H1 (cell line): ENCODE data around the gene SMTNL2. TPM values are rescaled to one million over a fixed set of nuclear protein-coding genes. Genes with fewer than 3 reads are reported as not detected.
"Not testable (repeated sequence)": the region's sequence is repeated elsewhere in the genome, so short reads cannot be mapped to it uniquely, and the experiment has no call there.

Experiments
- CTCF ChIA-PET: fragments of 300-600 bp; sonication (Branson Sonifier 250); formaldehyde crosslinking; loops from one replicate; lab custom pipeline; 2021; ENCODE audit not compliant: partially characterized antibody; lab: Charles Lee
- POLR2A ChIA-PET: fragments of 300-600 bp; sonication (Branson Sonifier 250); formaldehyde crosslinking; loops from one replicate; lab custom pipeline; 2021; ENCODE audit warnings: inconsistent platforms; ENCODE audit not compliant: partially characterized antibody; lab: Charles Lee
- DNase-seq, 2 experiments: peaks; one replicate each; pipeline versions ENCODE4 v3.0.0 to v3.0.0-alpha.2; 2010 to 2022; ENCODE audit warnings: low spot score in 2 of 2, low read depth in 1 of 2, mixed read lengths in 1 of 2
- FAIRE-seq: peaks from 2 replicates; lab custom pipeline; 2011; peaks lifted over from hg19 to GRCh38; lab: Jason Lieb, UNC
- H2AFZ ChIP-seq: 2 replicates; pipeline ENCODE4 v1.8.1; 2012; ENCODE audit warnings: low read length, inconsistent platforms
- H2AK5ac ChIP-seq: 2 replicates; pipeline ENCODE4 v1.6.1; 2013; ENCODE audit warnings: low read depth, low read length
- H2BK120ac ChIP-seq: replicated peaks from 2 replicates; pipeline ENCODE3; 2013; ENCODE audit warnings: low read depth, low read length, inconsistent platforms
- H2BK12ac ChIP-seq: 2 replicates; pipeline ENCODE4 v1.6.1; 2013; ENCODE audit warnings: low read depth, low read length
- H2BK15ac ChIP-seq: 2 replicates; pipeline ENCODE4 v1.6.1; 2013; ENCODE audit warnings: low read length
- H2BK20ac ChIP-seq: 2 replicates; pipeline ENCODE4 v1.6.1; 2013; ENCODE audit warnings: low read length
- H2BK5ac ChIP-seq: 2 replicates; pipeline ENCODE4 v1.6.1; 2013; ENCODE audit warnings: low read depth, low read length
- H3K14ac ChIP-seq: 2 replicates; pipeline ENCODE4 v1.6.1; 2013; ENCODE audit warnings: inconsistent platforms; ENCODE audit not compliant: insufficient read length
- H3K18ac ChIP-seq: 2 replicates; pipeline ENCODE4 v1.6.1; 2013; ENCODE audit warnings: low read length; ENCODE audit errors: extremely low read depth
- H3K23ac ChIP-seq: 2 replicates; pipeline ENCODE4 v1.6.1; 2013; ENCODE audit warnings: inconsistent platforms; ENCODE audit not compliant: insufficient read length
- H3K23me2 ChIP-seq: 2 replicates; pipeline ENCODE4 v1.6.1; 2013; ENCODE audit warnings: low read depth, low read length
- H3K27ac ChIP-seq: 2 replicates; pipeline ENCODE4 v1.6.1; 2011; ENCODE audit warnings: low read depth, low read length, inconsistent platforms
- H3K27me3 ChIP-seq, 4 experiments: replicated peaks in 1 of 4; 1 replicate in 1 of 4; 2 replicates in 3 of 4; pipeline versions ENCODE4 v1.6.1 to v1.8.1; 2011 to 2013; ENCODE audit warnings: low read length in 3 of 4, mild to moderate bottlenecking in 3 of 4, inconsistent platforms in 2 of 4, mixed read lengths in 2 of 4, moderate library complexity in 1 of 4; ENCODE audit not compliant: control insufficient read depth in 3 of 4, insufficient read depth in 3 of 4; ENCODE audit errors: extremely low read depth in 1 of 4
- H3K36me3 ChIP-seq, 4 experiments: 2 replicates each; pipeline versions ENCODE4 v1.6.1 to v1.8.1; 2011 to 2013; ENCODE audit warnings: mild to moderate bottlenecking in 4 of 4, low read length in 3 of 4, moderate library complexity in 2 of 4, control low read depth in 1 of 4, inconsistent platforms in 1 of 4; ENCODE audit not compliant: insufficient read depth in 4 of 4, control insufficient read depth in 2 of 4
- H3K4ac ChIP-seq: replicated peaks from 2 replicates; pipeline ENCODE3; 2013; ENCODE audit warnings: low read length, low read depth, mixed read lengths, inconsistent platforms; ENCODE audit not compliant: insufficient read length
- H3K4me1 ChIP-seq, 4 experiments: replicated peaks in 1 of 4; 1 replicate in 1 of 4; 2 replicates in 3 of 4; pipeline versions ENCODE4 v1.6.1 to v1.8.1; 2011 to 2013; ENCODE audit warnings: low read length in 3 of 4, inconsistent platforms in 2 of 4, mixed read lengths in 1 of 4; ENCODE audit not compliant: insufficient read depth in 4 of 4, control insufficient read depth in 3 of 4
- H3K4me2 ChIP-seq, 2 experiments: 2 replicates each; pipeline versions ENCODE4 v1.6.1 to v1.8.1; 2011 to 2013; ENCODE audit warnings: low read depth in 2 of 2, low read length in 2 of 2, control low read depth in 1 of 2, inconsistent platforms in 1 of 2, mild to moderate bottlenecking in 1 of 2; ENCODE audit not compliant: insufficient read depth in 1 of 2
- H3K4me3 ChIP-seq, 4 experiments: fragments of 200-600, 300-600 bp in 1 of 4; sonication (generic), shearing (Covaris generic), sonication (Bioruptor Twin) in 1 of 4; 2 replicates each; pipeline versions ENCODE4 v1.5.1 to v1.8.1; 2011 to 2016; ENCODE audit warnings: low read length in 4 of 4, low read depth in 3 of 4, control low read depth in 2 of 4, inconsistent platforms in 2 of 4, mild to moderate bottlenecking in 2 of 4, mixed read lengths in 1 of 4, moderate library complexity in 1 of 4; ENCODE audit not compliant: insufficient read depth in 2 of 4; ENCODE audit errors: extremely low read depth in 1 of 4
- H3K56ac ChIP-seq: replicated peaks from 2 replicates; pipeline ENCODE3; 2013; ENCODE audit warnings: low read depth, mild to moderate bottlenecking, mixed read lengths, low read length, inconsistent platforms; ENCODE audit not compliant: insufficient read length
- H3K79me1 ChIP-seq: 2 replicates; pipeline ENCODE4 v1.6.1; 2013; ENCODE audit warnings: low read depth, low read length, control low read depth
- H3K79me2 ChIP-seq, 2 experiments: 2 replicates each; pipeline versions ENCODE4 v1.6.1 to v1.8.1; 2012 to 2013; ENCODE audit warnings: low read length in 2 of 2, mild to moderate bottlenecking in 2 of 2, inconsistent platforms in 1 of 2; ENCODE audit not compliant: insufficient read depth in 2 of 2, control insufficient read depth in 1 of 2
- H3K9ac ChIP-seq, 4 experiments: replicated peaks in 1 of 4; 1 replicate in 1 of 4; 2 replicates in 3 of 4; pipeline versions ENCODE4 v1.6.1 to v1.8.1; 2011 to 2013; ENCODE audit warnings: low read depth in 3 of 4, low read length in 3 of 4, control low read depth in 2 of 4, mild to moderate bottlenecking in 2 of 4, moderate library complexity in 2 of 4, inconsistent platforms in 1 of 4; ENCODE audit errors: extremely low read depth in 1 of 4
- H3K9me3 ChIP-seq, 2 experiments: 2 replicates each; pipeline versions ENCODE4 v1.6.1 to v1.8.1; 2012 to 2013; ENCODE audit warnings: mild to moderate bottlenecking in 2 of 2, moderate library complexity in 2 of 2, control low read depth in 1 of 2, inconsistent platforms in 1 of 2, low read depth in 1 of 2, low read length in 1 of 2, mixed read lengths in 1 of 2; ENCODE audit not compliant: insufficient read depth in 2 of 2
- H4K20me1 ChIP-seq, 2 experiments: replicated peaks in 1 of 2; 2 replicates each; pipeline versions ENCODE3 to v1.8.1; 2011 to 2013; ENCODE audit warnings: inconsistent platforms in 2 of 2, low read length in 2 of 2, mild to moderate bottlenecking in 1 of 2; ENCODE audit not compliant: insufficient read depth in 2 of 2, control insufficient read depth in 1 of 2
- H4K5ac ChIP-seq: 2 replicates; pipeline ENCODE4 v1.6.1; 2013; ENCODE audit warnings: low read length, low read depth, mixed read lengths, inconsistent platforms; ENCODE audit not compliant: insufficient read length
- H4K8ac ChIP-seq: 2 replicates; pipeline ENCODE4 v1.8.0; 2013; ENCODE audit warnings: mild to moderate bottlenecking, moderate library complexity, low read length, inconsistent platforms; ENCODE audit not compliant: insufficient read depth; ENCODE audit errors: extremely low read depth
- H4K91ac ChIP-seq: replicated peaks from 2 replicates; pipeline ENCODE3; 2013; ENCODE audit warnings: low read length, mixed read lengths, inconsistent platforms; ENCODE audit not compliant: insufficient read length
- GABPA ChIP-seq: IDR thresholded peaks from 2 replicates; pipeline ENCODE4 v1.6.1; 2011; ENCODE audit warnings: mild to moderate bottlenecking, low read length, moderate library complexity, borderline replicate concordance; ENCODE audit not compliant: insufficient read depth
- RAD21 ChIP-seq, 2 experiments: IDR thresholded peaks in 1 of 2; conservative IDR thresholded peaks in 1 of 2; 2 replicates each; pipeline ENCODE4 v1.6.1; 2011; ENCODE audit warnings: low read depth in 2 of 2, low read length in 2 of 2, improper control_type of control experiment in 1 of 2, inconsistent platforms in 1 of 2, mild to moderate bottlenecking in 1 of 2, moderate library complexity in 1 of 2
- SIN3A ChIP-seq, 2 experiments: IDR thresholded peaks in 1 of 2; conservative IDR thresholded peaks in 1 of 2; 2 replicates each; pipeline ENCODE4 v1.6.1; 2011 to 2012; ENCODE audit warnings: low read length in 2 of 2, improper control_type of control experiment in 1 of 2, low read depth in 1 of 2, mild to moderate bottlenecking in 1 of 2
- TBP ChIP-seq: IDR thresholded peaks from 2 replicates; pipeline ENCODE4 v1.6.1; 2011; ENCODE audit warnings: low read depth, low read length, improper control_type of control experiment
- WGBS, 2 experiments: shearing (Covaris generic) in 1 of 2; methylation state at CpG; one replicate each; pipeline versions ENCODE4 v1.1.6 to v1.1.7; 2013 to 2015; ENCODE audit warnings: low lambda C conversion rate in 2 of 2, mixed read lengths in 2 of 2, inconsistent platforms in 1 of 2, low coverage in 1 of 2, missing lambda C conversion rate in 1 of 2; ENCODE audit not compliant: insufficient replicate concordance in 2 of 2, insufficient coverage in 1 of 2, insufficient read length in 1 of 2; ENCODE audit errors: extremely low coverage in 1 of 2, missing lambda C conversion rate in 1 of 2; 5-methylcytosine and 5-hydroxymethylcytosine counted together
- polyA plus RNA-seq, 7 experiments: library from polyadenylated mRNA; depleted of rRNA in 3 of 7; stranded (reverse) in 5 of 7; unstranded in 2 of 7; fragments of >200 nt in 5 of 7; fragments of 200-250 nt in 2 of 7; gene quantifications; 1 replicate in 5 of 7; 2 replicates in 1 of 7; 4 replicates in 1 of 7; pipeline versions ENCODE4 v1.2.1 to v1.2.3, GENCODE V29; 2011 to 2013; ENCODE audit warnings: missing spikeins in 2 of 7, mixed read lengths in 2 of 7
- total RNA-seq: library from RNA; stranded (reverse); fragmentation: NEBNext Ultra II Directional; extraction: Animal tissue kit (Norgen Biotek cat#: 25700); gene quantifications from 2 replicates; pipeline ENCODE4 v1.2.1, GENCODE V29; 2021
- TF ChIP-seq, protein P1 (sequence below), 3 experiments: IDR thresholded peaks; 1 replicate in 2 of 3; 2 replicates in 1 of 3; pipeline versions ENCODE4 v1.5.1 to v1.6.1; 2011; ENCODE audit warnings: low read length in 3 of 3, mild to moderate bottlenecking in 3 of 3, inconsistent platforms in 2 of 3, low read depth in 1 of 3, moderate library complexity in 1 of 3; ENCODE audit not compliant: insufficient read depth in 1 of 3; ENCODE audit errors: control extremely low read depth in 1 of 3
- TF ChIP-seq, protein P2 (sequence below): IDR thresholded peaks from 2 replicates; pipeline ENCODE4 v1.6.1; 2012; ENCODE audit warnings: inconsistent platforms

SMTNL2 gene
- total and polyA plus RNA-seq, 2 of the 8 experiments (the other 6 are each of a cell fraction or from before 2014, with no cell fraction given) = 3.6 to 4.5 TPM

DNA sequence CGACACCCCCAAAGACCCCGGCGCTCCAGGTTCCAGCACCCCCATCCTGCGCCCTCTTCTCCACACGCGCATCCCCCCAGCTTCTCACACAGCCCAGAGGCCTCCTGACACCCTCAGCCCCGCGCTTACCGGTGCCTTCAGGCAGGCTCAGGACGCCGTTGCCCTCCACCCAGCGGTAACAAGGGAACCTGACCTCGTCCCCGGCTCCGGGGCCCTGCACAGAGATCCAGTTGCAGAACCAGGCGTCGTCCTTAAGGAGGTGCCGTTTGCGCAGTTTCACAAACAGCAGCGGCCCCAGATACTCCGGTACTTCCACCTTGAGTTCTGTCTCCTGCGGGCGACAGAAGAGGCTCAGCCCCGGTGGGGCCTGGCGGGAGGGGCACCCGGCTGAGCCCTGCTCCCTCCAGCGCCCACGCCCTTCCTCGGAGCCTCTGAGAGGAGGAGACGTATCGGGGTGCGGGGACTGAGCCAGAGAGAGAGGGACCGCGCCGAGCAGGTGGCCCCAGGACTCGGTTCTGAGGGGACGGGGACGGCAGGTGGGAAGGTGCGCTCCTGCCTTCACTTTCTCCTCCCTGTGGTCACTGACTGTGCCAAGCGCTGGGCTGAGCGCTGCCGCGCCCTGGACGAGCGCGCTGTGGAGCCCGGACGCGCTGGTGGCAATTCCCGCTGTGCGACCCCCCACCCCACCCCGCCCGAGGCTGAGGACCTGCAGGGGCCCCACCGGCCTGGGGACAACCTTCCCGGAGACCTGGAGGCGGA is 55.2 kb downstream of the SMTNL2 start:
- peak overlapping the region; percentile 3 to 61 (median 33); a peak in 6 of 8 replicates for H3K4me3 ChIP-seq
- H2AFZ ChIP-seq = peak overlapping the region; percentile 59; the same call in 1 of the 2 replicates
- H3K79me1 ChIP-seq, H2BK5ac ChIP-seq, H3K14ac ChIP-seq, H4K20me1 ChIP-seq, H3K18ac ChIP-seq, H4K5ac ChIP-seq, H2BK120ac ChIP-seq, H4K8ac ChIP-seq, H3K79me2 ChIP-seq, H3K27ac ChIP-seq, POLR2A ChIA-PET, H3K56ac ChIP-seq, H4K91ac ChIP-seq, H3K9me3 ChIP-seq, H2AK5ac ChIP-seq, H2BK20ac ChIP-seq, H3K9ac ChIP-seq, H3K23ac ChIP-seq, H2BK15ac ChIP-seq, H3K36me3 ChIP-seq, H2BK12ac ChIP-seq, H3K4ac ChIP-seq: not testable (repeated sequence)
- WGBS, 2 experiments = 7% methylated on average over 21 of the region's 56 CpGs; no CpG with 5 or more reads in 1 of the 2 experiments
- H3K23me2 ChIP-seq = peaks cover 11% of the 10 kb centered on the region; the same call in 1 of the 2 replicates
- FAIRE-seq (peak; percentile 48), DNase-seq (peak; percentile 33 to 78)
- peaks cover 27 to 67% (median 51%) of the 10 kb centered on the region in 4 experiments for H3K27me3 ChIP-seq
- peaks cover 4 to 21% (median 14%) of the 10 kb centered on the region in 4 experiments for H3K4me1 ChIP-seq
- peak overlapping the region; percentile 43 to 67 for H3K4me2 ChIP-seq
- CTCF ChIA-PET = interaction anchor here (0.7 to 1.4 kb wide), 7 partner anchors 23 to 72 kb away, joined by 3 to 7 read pairs (median 3); no protein-coding TSS in a partner anchor
- peak; percentile 49; the same call in 1 of the 2 replicates for TF ChIP-seq GABPA
- TF ChIP-seq, protein P1, sequence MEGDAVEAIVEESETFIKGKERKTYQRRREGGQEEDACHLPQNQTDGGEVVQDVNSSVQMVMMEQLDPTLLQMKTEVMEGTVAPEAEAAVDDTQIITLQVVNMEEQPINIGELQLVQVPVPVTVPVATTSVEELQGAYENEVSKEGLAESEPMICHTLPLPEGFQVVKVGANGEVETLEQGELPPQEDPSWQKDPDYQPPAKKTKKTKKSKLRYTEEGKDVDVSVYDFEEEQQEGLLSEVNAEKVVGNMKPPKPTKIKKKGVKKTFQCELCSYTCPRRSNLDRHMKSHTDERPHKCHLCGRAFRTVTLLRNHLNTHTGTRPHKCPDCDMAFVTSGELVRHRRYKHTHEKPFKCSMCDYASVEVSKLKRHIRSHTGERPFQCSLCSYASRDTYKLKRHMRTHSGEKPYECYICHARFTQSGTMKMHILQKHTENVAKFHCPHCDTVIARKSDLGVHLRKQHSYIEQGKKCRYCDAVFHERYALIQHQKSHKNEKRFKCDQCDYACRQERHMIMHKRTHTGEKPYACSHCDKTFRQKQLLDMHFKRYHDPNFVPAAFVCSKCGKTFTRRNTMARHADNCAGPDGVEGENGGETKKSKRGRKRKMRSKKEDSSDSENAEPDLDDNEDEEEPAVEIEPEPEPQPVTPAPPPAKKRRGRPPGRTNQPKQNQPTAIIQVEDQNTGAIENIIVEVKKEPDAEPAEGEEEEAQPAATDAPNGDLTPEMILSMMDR (IDR thresholded peaks at IDR 0.05; ENCODE audit: control extremely low read depth in 1 of 3, insufficient read depth in 1 of 3, low read depth in 1 of 3, low read length in 3 of 3) = peak; percentile 41 to 51 (median 46)
- TF ChIP-seq SIN3A (conservative IDR thresholded peaks at IDR 0.05 in 1 of 2, IDR thresholded peaks at IDR 0.05 in 1 of 2; ENCODE audit: low read depth in 1 of 2, low read length in 2 of 2) = 0 out of 4 replicates have a peak, but pooled peaks of 1 of the 2 experiments have one; percentile 26
- TF ChIP-seq, protein P2, sequence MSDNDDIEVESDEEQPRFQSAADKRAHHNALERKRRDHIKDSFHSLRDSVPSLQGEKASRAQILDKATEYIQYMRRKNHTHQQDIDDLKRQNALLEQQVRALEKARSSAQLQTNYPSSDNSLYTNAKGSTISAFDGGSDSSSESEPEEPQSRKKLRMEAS = 0 out of 2 replicates have a peak, but pooled peaks have one; percentile 33
- TF ChIP-seq RAD21 (IDR thresholded peaks at IDR 0.05 in 1 of 2, conservative IDR thresholded peaks at IDR 0.05 in 1 of 2; ENCODE audit: low read depth in 2 of 2, low read length in 2 of 2) = peak; percentile 40 to 50
- TF ChIP-seq TBP = peak; percentile 86
